HepG2 (cell line): ENCODE results near the gene SIRT7. TPM values are rescaled to one million over a fixed set of nuclear protein-coding genes. Genes with fewer than 3 reads are reported as not detected.

Source experiments
- CHD4 ChIP-seq: fragments of 200-600 bp; sonication (generic); IDR thresholded peaks from 2 replicates; pipeline ENCODE4 v1.7.0; 2017; ENCODE audit warnings: mild to moderate bottlenecking, low read length, borderline replicate concordance
- CREBL2 ChIP-seq: sonication (generic); formaldehyde crosslinking; IDR thresholded peaks from 2 replicates; pipeline ENCODE4 v1.8.1; 2023; ENCODE audit warnings: missing genetic modification reagents, mild to moderate bottlenecking, borderline replicate concordance
- CSRNP2 ChIP-seq: sonication (generic); formaldehyde crosslinking; conservative IDR thresholded peaks from 2 replicates; pipeline ENCODE4 v1.8.0; 2022; ENCODE audit warnings: low read depth, missing genetic modification reagents
- MEIS1 ChIP-seq: sonication (generic); formaldehyde crosslinking; IDR thresholded peaks from 2 replicates; pipeline ENCODE4 v1.9.0; 2021; ENCODE audit warnings: mild to moderate bottlenecking, missing genetic modification reagents, moderate library complexity, borderline replicate concordance
- MNT ChIP-seq: fragments of 450-650 bp; IDR thresholded peaks from 2 replicates; pipeline ENCODE4 v1.6.1; 2016
- MXD4 ChIP-seq: IDR thresholded peaks from 2 replicates; pipeline ENCODE4 v1.6.1; 2016; ENCODE audit warnings: mild to moderate bottlenecking, missing biosample characterization, missing genetic modification reagents
- PITX1 ChIP-seq: sonication (generic); formaldehyde crosslinking; IDR thresholded peaks from 2 replicates; pipeline ENCODE4 v1.5.1; 2020; ENCODE audit warnings: mild to moderate bottlenecking, missing genetic modification reagents
- RBAK ChIP-seq: sonication (generic); formaldehyde crosslinking; IDR thresholded peaks from 2 replicates; pipeline ENCODE4 v1.5.1; 2020; ENCODE audit warnings: mild to moderate bottlenecking, missing genetic modification reagents
- ZNF136 ChIP-seq: sonication (generic); formaldehyde crosslinking; IDR thresholded peaks from 2 replicates; pipeline ENCODE4 v1.8.1; 2022; ENCODE audit warnings: low read depth, mild to moderate bottlenecking, moderate library complexity, missing genetic modification reagents
- ZNF224 ChIP-seq: sonication (generic); formaldehyde crosslinking; IDR thresholded peaks from 2 replicates; pipeline ENCODE4 v1.5.0; 2020; ENCODE audit warnings: mild to moderate bottlenecking, missing genetic modification reagents
- ZNF260 ChIP-seq: sonication (generic); formaldehyde crosslinking; IDR thresholded peaks from 2 replicates; pipeline ENCODE4 v1.4.0; 2020; ENCODE audit warnings: missing genetic modification reagents, low read depth, mild to moderate bottlenecking, borderline replicate concordance
- ZNF562 ChIP-seq: sonication (generic); formaldehyde crosslinking; IDR thresholded peaks from 2 replicates; pipeline ENCODE4 v1.8.0; 2022; ENCODE audit warnings: missing genetic modification reagents, borderline replicate concordance
- ZNF589 ChIP-seq: sonication (generic); formaldehyde crosslinking; conservative IDR thresholded peaks from 2 replicates; pipeline ENCODE4 v1.8.0; 2022; ENCODE audit warnings: mild to moderate bottlenecking, moderate library complexity, missing genetic modification reagents
- ZNF672 ChIP-seq: sonication (generic); formaldehyde crosslinking; IDR thresholded peaks from 2 replicates; pipeline ENCODE4 v1.8.1; 2022; ENCODE audit warnings: missing genetic modification reagents
- ZNF710 ChIP-seq: sonication (generic); formaldehyde crosslinking; IDR thresholded peaks from 2 replicates; pipeline ENCODE4 v1.5.0; 2020; ENCODE audit warnings: mild to moderate bottlenecking, missing genetic modification reagents, borderline replicate concordance
- ZNF766 ChIP-seq: sonication (generic); formaldehyde crosslinking; IDR thresholded peaks from 2 replicates; pipeline ENCODE4 v1.5.0; 2020; ENCODE audit warnings: missing genetic modification reagents, borderline replicate concordance
- ZNF841 ChIP-seq: sonication (generic); formaldehyde crosslinking; IDR thresholded peaks from 2 replicates; pipeline ENCODE4 v1.8.1; 2023; ENCODE audit warnings: missing genetic modification reagents, borderline replicate concordance
- polyA plus RNA-seq, 8 experiments: library from polyadenylated mRNA; depleted of rRNA in 3 of 8; stranded (reverse) in 7 of 8; unstranded in 1 of 8; fragments of >200 nt; fragmentation: Illumina TruSeq in 4 of 8; extraction: Trizol in 4 of 8; gene quantifications; 2 replicates each; pipeline versions ENCODE4 v1.2.1 to v1.2.3, GENCODE V29; 2011 to 2016; ENCODE audit warnings: low read depth in 4 of 8, missing spikeins in 1 of 8, mixed read lengths in 1 of 8; ENCODE audit not compliant: insufficient read depth in 1 of 8
- total RNA-seq, 5 experiments: library from RNA; depleted of rRNA; stranded (reverse); fragments of >200 nt; fragmentation: Illumina TruSeq; extraction: Trizol; gene quantifications; 2 replicates each; pipeline ENCODE4 v1.2.3, GENCODE V29; 2016; ENCODE audit warnings: low read depth in 1 of 5
- TF ChIP-seq, protein P1 (sequence below): sonication (generic); formaldehyde crosslinking; conservative IDR thresholded peaks from 2 replicates; pipeline ENCODE4 v1.8.0; 2022; ENCODE audit warnings: missing genetic modification reagents
- TF ChIP-seq, protein P2 (sequence below): sonication (generic); formaldehyde crosslinking; IDR thresholded peaks from 2 replicates; pipeline ENCODE4 v1.5.0; 2020; ENCODE audit warnings: mild to moderate bottlenecking, missing genetic modification reagents

The SIRT7 gene
- total and polyA plus RNA-seq, 2 of the 13 experiments (the other 11 are each of a cell fraction or from before 2014, with no cell fraction given), result 8.3 to 24.8 TPM

- TF ChIP-seq, protein P1, sequence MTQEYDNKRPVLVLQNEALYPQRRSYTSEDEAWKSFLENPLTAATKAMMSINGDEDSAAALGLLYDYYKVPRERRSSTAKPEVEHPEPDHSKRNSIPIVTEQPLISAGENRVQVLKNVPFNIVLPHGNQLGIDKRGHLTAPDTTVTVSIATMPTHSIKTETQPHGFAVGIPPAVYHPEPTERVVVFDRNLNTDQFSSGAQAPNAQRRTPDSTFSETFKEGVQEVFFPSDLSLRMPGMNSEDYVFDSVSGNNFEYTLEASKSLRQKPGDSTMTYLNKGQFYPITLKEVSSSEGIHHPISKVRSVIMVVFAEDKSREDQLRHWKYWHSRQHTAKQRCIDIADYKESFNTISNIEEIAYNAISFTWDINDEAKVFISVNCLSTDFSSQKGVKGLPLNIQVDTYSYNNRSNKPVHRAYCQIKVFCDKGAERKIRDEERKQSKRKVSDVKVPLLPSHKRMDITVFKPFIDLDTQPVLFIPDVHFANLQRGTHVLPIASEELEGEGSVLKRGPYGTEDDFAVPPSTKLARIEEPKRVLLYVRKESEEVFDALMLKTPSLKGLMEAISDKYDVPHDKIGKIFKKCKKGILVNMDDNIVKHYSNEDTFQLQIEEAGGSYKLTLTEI (CRISPR knock-in tag), result no peak
- TF ChIP-seq RBAK (CRISPR knock-in tag) (0 out of 2 replicates have a peak, but pooled peaks have one; percentile 44), ZNF672 (CRISPR knock-in tag) (peak; percentile 82; the same call in 1 of the 2 replicates), ZNF224 (CRISPR knock-in tag) (peak; percentile 86; the same call in 1 of the 2 replicates), ZNF766 (CRISPR knock-in tag) (peak; percentile 89), PITX1 (CRISPR knock-in tag) (peak; percentile 48; the same call in 1 of the 2 replicates), ZNF260 (CRISPR knock-in tag) (no peak), ZNF710 (peak; percentile 89), ZNF562 (CRISPR knock-in tag) (peak; percentile 59; the same call in 1 of the 2 replicates), CREBL2 (peak; percentile 94), MNT (peak; percentile 60; the same call in 1 of the 2 replicates), MXD4 (CRISPR knock-in tag) (peak; percentile 95), MEIS1 (CRISPR knock-in tag) (peak; percentile 89), ZNF589 (peak; percentile 97), CHD4 (peak; percentile 81), ZNF841 (CRISPR knock-in tag) (peak; percentile 95), CSRNP2 (CRISPR knock-in tag) (peak; percentile 88; the same call in 1 of the 2 replicates), ZNF136 (CRISPR knock-in tag) (no peak)
- TF ChIP-seq, protein P2, sequence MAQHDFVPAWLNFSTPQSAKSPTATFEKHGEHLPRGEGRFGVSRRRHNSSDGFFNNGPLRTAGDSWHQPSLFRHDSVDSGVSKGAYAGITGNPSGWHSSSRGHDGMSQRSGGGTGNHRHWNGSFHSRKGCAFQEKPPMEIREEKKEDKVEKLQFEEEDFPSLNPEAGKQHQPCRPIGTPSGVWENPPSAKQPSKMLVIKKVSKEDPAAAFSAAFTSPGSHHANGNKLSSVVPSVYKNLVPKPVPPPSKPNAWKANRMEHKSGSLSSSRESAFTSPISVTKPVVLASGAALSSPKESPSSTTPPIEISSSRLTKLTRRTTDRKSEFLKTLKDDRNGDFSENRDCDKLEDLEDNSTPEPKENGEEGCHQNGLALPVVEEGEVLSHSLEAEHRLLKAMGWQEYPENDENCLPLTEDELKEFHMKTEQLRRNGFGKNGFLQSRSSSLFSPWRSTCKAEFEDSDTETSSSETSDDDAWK (CRISPR knock-in tag), result no peak
Measured at GRCh38 chr17:81871387-81872230, 46.4 kb downstream of the SIRT7 start (continued).
